Activated CD4-positive, alpha-beta T cell treated with anti-CD3 and anti-CD28 coated beads, Interleukin-2, amount 50 U/mL, for 48 hours (primary cell): Measurements from ENCODE around the gene PRKN.

ENCODE experiments used
- DNase-seq, 2 experiments: peaks; one replicate each; pipeline ENCODE4 v3.0.0-alpha.2; 2020

The PRKN gene

GRCh38 chr6:162526960-162527359, 200.6 kb downstream of the PRKN start:
- no peak for DNase-seq

GRCh38 chr6:162525181-162525580, 202.4 kb downstream of the PRKN start:
- DNase-seq, result no peak

DNA sequence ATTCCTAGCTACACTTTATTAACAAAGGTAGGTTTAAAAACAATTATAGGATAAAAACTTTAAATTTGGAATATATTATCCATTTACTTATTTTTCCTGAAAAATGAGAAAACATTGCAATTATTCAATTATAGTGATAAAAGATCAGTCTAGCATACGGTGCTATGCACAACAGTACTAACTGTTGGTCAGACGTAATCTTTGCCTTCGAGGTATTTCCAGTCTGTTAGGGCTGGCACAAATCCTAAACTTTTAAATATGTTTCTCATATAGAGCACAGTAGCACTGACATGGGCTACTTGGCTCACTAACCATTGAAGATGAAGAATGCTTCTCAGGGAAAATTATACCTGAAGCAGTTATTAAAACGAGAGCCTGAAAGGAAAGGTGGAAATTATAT, 214.8 kb downstream of the PRKN start:
- DNase-seq, result no peak

GRCh38 chr6:162497389-162497788, 230.2 kb downstream of the PRKN start:
- no peak for DNase-seq

DNA sequence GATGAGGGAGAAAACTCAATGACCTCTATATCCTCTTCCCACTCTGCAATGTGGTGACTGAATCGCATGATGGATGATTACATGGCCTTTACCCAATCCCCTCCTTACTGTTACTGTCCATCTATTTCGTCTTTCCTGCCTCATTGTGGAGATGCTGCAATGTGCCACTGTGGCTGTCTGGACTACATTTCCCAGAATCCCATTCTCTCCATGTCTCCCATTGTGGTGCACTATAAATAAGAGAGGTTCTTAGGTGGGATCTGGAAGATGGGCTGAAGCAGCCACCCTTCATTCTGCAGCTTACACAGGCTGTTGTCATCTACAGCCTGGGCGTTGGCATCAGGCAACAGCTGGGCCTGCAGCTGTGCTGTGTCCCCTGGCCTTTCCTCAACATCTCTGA, 233.6 kb downstream of the PRKN start:
- no peak for DNase-seq

- no peak for DNase-seq
Observed at GRCh38 chr6:162491637-162492036, 235.9 kb downstream of the PRKN start.

DNA sequence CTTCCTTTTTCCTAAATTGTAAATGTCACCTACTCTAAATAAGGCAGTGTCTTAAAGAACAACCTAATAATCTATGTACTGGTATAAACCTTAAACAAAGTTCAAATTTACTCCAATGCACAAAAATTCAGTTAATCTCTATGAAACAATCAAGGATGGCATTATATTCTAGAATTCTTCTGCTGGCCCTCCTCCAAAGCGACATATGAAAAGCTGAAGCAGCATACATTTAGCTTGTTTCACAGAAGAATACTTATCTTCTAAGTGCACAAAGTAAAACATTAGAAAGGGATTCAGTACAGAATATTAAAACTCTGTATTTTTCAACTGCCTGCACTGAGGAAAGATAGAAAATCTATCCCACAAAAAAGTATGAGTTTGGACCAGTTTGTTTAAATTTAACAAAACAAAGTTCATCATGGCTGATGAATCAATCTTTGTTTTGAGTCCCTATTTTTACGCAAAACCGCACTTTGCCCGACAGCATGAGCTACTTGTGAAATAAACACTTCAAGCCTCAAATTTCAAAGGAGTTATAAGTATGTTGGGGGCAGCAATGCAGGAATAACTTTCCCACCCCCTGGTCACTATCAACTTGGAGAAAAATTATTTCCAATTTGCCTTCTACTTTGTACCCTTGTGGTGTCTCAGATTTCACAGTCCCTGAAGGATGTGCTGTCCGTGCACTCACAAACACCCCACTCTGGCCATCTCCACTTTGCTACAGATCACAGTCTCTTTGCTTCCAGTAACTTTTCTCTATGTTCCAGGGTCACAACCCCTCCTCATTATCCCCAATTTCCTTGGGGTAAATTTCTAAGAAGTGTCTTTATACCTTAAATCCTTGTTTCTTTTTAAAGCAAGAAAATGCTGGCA, 238.2 kb downstream of the PRKN start:
- DNase-seq, result no peak

GRCh38 chr6:162488444-162488843, 239.1 kb downstream of the PRKN start:
- DNase-seq, result no peak

DNA sequence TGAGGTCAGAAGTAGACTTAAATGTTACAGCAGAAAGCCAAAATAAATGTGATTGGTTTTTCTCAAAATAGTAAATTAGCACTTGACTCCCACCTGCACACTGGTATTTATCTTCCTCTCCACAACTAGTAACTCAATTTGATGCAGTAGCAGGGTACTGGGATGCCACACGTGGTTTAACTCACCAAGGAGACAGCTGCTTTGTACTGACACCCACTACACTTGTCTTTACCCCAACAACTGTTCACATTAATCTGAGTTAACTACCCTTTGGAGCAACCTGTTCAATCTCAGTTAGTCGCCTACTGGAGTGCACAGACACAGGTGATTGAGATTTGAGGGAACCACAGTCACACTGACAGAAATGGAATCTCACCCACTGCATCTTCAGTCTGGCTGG, 242.1 kb downstream of the PRKN start:
- DNase-seq, result no peak

DNA sequence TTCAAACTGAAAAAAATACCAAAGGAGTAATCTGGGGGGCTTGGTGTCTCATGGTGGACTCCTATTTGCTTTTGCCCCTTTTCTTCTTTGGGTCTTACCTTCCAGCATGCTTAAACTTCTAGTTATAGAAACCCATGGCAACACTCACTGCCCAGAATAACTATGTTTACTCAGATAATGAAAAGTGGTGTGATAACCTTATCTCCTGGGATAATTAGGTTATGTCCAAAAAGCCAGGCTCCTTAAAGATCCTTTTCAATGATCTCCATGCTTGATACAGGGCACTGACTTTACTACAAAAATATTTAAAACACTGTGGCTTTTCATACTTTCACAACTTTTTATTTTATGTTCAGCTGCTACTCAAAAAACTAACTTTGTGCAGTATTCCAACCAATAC, 245.6 kb downstream of the PRKN start:
- no peak for DNase-seq

DNA sequence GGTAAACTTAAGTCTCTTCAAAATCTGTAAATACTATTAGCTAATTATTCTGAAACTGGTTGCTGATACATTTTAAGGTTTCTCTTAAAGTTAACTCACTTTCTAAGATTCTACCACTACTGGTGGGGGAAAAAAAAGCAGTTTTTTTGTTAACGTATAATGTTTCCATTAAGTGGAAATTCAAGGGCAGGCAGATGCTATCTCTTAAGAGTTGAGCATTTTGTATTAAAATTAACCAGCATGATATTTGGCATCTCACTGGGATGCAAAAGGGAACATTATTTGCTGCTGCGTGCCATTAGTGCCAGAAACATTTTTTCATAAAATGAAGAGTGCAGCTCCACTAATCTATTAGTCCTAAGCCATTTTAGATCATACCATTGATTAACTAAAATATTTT, 246.2 kb downstream of the PRKN start:
- no peak for DNase-seq

DNA sequence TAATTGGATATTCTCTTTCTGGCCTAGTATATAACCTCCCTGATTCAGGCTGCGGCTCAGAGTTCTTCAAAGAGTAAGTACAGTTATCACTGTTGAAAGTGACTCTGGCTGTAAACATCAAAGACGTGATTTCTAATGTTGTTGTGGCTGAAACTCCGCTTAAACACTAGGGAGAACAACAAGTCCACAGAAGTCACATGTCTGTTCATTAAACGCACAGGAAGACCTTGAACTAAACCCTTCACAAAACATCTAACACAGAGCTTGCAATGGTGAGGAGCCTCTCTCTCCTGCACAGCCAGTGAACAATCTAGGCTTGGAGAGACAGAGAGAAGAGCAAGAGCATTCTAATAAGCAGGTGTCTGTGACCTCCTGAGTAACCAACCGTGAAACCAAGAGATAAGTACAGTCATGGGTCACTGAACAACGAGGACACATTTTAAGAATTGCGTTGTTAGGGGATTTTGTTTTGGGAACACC, 249.3 kb downstream of the PRKN start:
- DNase-seq, result no peak

- DNase-seq, result no peak
Observed at GRCh38 chr6:162474722-162475121, 252.8 kb downstream of the PRKN start.

- DNase-seq, result no peak
Observed at GRCh38 chr6:162471842-162472241, 255.7 kb downstream of the PRKN start.

- no peak for DNase-seq
Observed at GRCh38 chr6:162468326-162468725, 259.2 kb downstream of the PRKN start.

DNA sequence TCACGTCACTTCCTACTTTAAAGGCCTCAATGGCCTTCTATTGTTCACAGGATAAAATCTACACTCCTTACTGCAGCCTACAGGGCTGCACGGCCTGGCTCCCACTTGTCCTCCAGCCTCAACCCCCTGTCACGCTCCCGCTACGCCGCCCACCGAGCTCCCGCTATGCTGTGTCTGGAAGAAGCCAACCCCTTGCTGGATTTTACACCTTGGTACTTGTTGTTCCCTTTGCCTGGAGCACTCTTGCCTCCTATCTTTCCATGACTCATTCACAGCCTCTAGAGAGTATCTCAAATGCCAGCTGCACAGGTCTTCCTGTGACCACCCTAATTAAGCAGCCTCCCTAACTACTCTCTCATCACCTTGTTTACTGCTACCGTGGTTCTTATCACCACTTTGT, 259.9 kb downstream of the PRKN start:
- DNase-seq, result no peak

GRCh38 chr6:162463576-162463975, 264.0 kb downstream of the PRKN start:
- no peak for DNase-seq

DNA sequence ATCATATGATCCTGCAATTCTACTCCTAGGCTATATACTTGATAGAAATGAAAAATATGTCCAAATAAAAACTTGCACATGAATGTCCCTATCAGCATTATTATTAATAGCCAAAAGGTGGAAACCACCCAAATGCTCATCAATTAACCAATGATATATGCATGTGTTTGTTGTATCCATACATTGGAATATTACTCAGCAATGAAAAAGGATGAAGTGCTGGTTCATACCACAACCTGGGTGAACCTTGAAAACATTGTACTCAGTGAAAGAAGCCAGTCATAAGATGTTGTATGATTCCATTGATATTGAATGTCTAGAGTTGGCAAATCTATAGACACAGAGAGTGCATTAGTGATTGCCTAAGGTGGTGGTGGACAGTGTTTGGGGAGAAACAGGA, 267.6 kb downstream of the PRKN start:
- no peak for DNase-seq

DNA sequence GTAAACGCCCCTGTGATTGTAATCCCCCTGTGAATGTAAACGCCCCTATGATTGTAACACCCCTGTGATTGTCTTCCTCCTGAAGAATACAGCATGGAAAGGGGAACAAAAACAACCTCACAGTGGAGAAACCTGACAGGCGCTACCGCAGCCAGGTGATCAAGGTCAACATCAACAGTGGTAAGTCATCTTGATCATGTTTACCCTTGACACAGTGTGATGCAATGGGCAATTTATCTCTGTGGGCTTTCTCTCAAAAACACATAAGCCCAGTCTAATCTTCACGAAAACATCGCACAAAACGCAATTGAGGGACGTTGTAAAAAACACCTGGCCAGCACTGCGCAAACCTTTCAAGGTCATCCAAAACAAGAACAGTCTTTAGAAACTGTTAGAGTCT, 277.2 kb downstream of the PRKN start:
- no peak for DNase-seq

DNA sequence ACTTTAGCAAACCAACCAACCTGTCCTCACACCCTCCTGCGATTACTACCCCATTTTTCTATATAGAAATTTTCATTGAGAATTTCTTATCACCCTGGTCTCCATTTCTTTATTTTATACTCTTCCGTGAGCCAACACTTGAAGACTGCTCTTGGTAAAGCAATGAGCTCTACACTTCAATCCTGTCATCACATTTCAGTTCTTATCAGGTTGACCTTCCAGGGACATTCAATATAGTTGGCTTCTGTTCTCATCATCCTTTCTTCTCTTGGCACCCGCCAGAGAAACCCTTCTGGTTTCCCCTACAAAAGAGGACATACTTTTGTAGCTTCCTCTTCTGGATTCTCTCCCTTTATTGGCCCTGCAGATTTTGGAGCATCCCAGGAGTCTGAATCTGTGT, 279.3 kb downstream of the PRKN start:
- no peak for DNase-seq

DNA sequence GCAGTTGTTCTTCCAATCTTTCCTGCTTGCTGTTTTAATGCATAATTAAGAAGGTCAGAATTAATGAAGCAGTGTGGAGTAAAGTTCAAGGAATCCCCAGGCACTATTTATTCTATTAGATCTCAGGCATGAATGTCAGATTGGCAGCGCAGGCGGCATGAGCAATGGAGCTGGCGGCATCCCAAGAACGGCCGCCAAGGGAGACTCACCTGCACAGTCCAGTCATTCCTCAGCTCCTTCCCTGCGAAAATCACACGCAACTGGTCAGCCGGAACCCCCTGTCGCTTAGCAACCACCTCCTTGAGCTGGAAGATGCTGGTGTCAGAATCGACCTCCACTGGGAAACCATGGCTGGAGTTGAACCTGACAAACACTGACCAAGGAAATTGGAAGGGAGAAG, 284.5 kb downstream of the PRKN start:
- no peak for DNase-seq

- no peak for DNase-seq
Observed at GRCh38 chr6:162442687-162443086, 284.9 kb downstream of the PRKN start.

- DNase-seq, result no peak
Observed at GRCh38 chr6:162441991-162442390, 285.6 kb downstream of the PRKN start.

- no peak for DNase-seq
Observed at GRCh38 chr6:162438980-162439379, 288.6 kb downstream of the PRKN start.

GRCh38 chr6:162435071-162435470, 292.5 kb downstream of the PRKN start:
- no peak for DNase-seq
